Stimulated activated CD4-positive, alpha-beta T cell treated with anti-CD3 and anti-CD28 coated beads, TNF-alpha, amount 100 ng/mL, for 48 hours (primary cell): ENCODE results near the gene TMEM18.

ENCODE experiments used
- DNase-seq, 3 donors: peaks; one replicate each; pipeline ENCODE4 v3.0.0-alpha.2; 2020; ENCODE audit warnings: low read depth in 3 of 3

TMEM18 gene

GRCh38 chr2:620471-621302 lies 56.5 kb downstream of the TMEM18 start:
- DNase-seq = no peak

GRCh38 chr2:620004-620403 lies 57.2 kb downstream of the TMEM18 start:
- no peak for DNase-seq

GRCh38 chr2:618422-618990 lies 58.7 kb downstream of the TMEM18 start:
- no peak for DNase-seq

DNA sequence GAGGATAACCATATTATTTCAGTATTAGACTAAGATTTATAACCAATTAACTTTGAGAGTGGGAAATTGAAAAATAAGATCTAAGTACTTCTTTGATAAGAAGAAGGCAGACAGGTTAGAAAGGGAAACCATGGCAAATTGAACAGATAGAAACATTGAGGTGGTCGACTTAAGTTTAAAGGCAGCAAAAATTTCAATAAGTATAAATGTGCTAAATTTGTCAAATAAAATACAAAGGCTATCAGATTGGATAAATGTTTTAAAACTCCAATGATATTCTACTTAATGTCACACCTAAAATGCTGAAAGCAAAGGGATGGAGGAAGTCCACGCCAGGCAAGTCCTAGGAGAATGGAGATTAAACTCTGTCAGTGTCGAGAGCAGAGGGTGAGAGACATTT lies 59.2 kb downstream of the TMEM18 start:
- DNase-seq = no peak
